Measurements from ENCODE around the gene KANTR.
"Not testable (repeated sequence)": the region's sequence is repeated elsewhere in the genome, so short reads cannot be mapped to it uniquely, and the experiment has no call there.

KANTR gene

GRCh38 chrX:53128097-53128749, 34.3 kb downstream of the KANTR start:
- no peak for DNase-seq (ENCODE audit: low read depth in 3 of 3)

GRCh38 chrX:53133400-53133799, 39.5 kb downstream of the KANTR start:
- no peak for DNase-seq (ENCODE audit: low read depth in 3 of 3)

GRCh38 chrX:53135581-53135980, 41.6 kb downstream of the KANTR start:
- no peak for DNase-seq (ENCODE audit: low read depth in 3 of 3)

- no peak for DNase-seq (ENCODE audit: low read depth in 3 of 3)
These were observed 59.6 kb downstream of the KANTR start for GRCh38 chrX:53153581-53153980.

- no peak for DNase-seq (ENCODE audit: low read depth in 3 of 3)
These were observed 61.7 kb downstream of the KANTR start for GRCh38 chrX:53155512-53156206.

GRCh38 chrX:53156207-53156596, 62.3 kb downstream of the KANTR start:
- no peak for DNase-seq (ENCODE audit: low read depth in 3 of 3)

- no peak for DNase-seq (ENCODE audit: low read depth in 3 of 3)
These were observed 65.2 kb downstream of the KANTR start for GRCh38 chrX:53159184-53159583.

GRCh38 chrX:53160297-53160983, 66.5 kb downstream of the KANTR start:
- DNase-seq (ENCODE audit: low read depth in 3 of 3): no peak

- DNase-seq (ENCODE audit: low read depth in 3 of 3): no peak
These were observed 69.5 kb downstream of the KANTR start for GRCh38 chrX:53163436-53163835.

- not testable (repeated sequence) for DNase-seq (ENCODE audit: low read depth in 3 of 3)
These were observed 70.6 kb downstream of the KANTR start for GRCh38 chrX:53164566-53164965.

GRCh38 chrX:53166103-53166502, 72.2 kb downstream of the KANTR start:
- no peak for DNase-seq (ENCODE audit: low read depth in 3 of 3)

- DNase-seq (ENCODE audit: low read depth in 3 of 3): no peak
These were observed 77.4 kb downstream of the KANTR start for GRCh38 chrX:53171356-53171755.

Data from stimulated activated CD4-positive, alpha-beta T cell treated with anti-CD3 and anti-CD28 coated beads, TNF-alpha, amount 100 ng/mL, for 48 hours (primary cell).